AG09309 (cell line): ENCODE measurements around the gene CAMK2G.

ENCODE experiments used
- DNase-seq: peaks from one replicate; pipeline ENCODE4 v3.0.0-alpha.2; 2010; ENCODE audit warnings: low read depth
- H3K4me3 ChIP-seq: 2 replicates; pipeline ENCODE4 v1.5.1; 2011; ENCODE audit warnings: mild to moderate bottlenecking, low read depth, low read length, moderate library complexity; ENCODE audit not compliant: control insufficient read depth
- TF ChIP-seq, protein P1 (sequence below): IDR thresholded peaks from 2 replicates; pipeline ENCODE4 v1.5.1; 2011; ENCODE audit warnings: mild to moderate bottlenecking, low read depth, low read length, inconsistent platforms; ENCODE audit not compliant: insufficient read depth, control insufficient read depth; ENCODE audit errors: missing control alignments

The CAMK2G gene

DNA sequence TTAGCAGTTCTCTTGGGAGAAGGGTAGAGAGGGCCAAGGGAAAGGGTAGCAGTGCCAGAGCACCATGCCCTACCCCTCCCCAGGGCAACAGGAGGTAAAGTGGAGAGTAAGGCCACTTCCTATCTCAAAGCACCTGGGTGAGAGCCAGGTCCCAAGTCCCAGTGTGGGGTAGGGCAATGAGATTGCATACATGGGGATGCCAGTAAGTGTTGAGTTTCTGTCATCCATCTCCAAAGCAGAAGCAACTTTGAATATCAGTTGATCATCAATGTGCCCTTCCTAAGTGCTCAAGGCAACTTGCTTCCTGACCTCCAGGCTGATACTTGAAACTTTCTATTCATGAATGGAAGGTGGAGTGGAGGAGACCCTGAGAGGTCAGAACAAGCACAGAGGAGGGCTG, 2.2 kb upstream of the CAMK2G start:
- no peak for DNase-seq
- TF ChIP-seq, protein P1, sequence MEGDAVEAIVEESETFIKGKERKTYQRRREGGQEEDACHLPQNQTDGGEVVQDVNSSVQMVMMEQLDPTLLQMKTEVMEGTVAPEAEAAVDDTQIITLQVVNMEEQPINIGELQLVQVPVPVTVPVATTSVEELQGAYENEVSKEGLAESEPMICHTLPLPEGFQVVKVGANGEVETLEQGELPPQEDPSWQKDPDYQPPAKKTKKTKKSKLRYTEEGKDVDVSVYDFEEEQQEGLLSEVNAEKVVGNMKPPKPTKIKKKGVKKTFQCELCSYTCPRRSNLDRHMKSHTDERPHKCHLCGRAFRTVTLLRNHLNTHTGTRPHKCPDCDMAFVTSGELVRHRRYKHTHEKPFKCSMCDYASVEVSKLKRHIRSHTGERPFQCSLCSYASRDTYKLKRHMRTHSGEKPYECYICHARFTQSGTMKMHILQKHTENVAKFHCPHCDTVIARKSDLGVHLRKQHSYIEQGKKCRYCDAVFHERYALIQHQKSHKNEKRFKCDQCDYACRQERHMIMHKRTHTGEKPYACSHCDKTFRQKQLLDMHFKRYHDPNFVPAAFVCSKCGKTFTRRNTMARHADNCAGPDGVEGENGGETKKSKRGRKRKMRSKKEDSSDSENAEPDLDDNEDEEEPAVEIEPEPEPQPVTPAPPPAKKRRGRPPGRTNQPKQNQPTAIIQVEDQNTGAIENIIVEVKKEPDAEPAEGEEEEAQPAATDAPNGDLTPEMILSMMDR = no peak
- no peak overlapping the region for H3K4me3 ChIP-seq

DNA sequence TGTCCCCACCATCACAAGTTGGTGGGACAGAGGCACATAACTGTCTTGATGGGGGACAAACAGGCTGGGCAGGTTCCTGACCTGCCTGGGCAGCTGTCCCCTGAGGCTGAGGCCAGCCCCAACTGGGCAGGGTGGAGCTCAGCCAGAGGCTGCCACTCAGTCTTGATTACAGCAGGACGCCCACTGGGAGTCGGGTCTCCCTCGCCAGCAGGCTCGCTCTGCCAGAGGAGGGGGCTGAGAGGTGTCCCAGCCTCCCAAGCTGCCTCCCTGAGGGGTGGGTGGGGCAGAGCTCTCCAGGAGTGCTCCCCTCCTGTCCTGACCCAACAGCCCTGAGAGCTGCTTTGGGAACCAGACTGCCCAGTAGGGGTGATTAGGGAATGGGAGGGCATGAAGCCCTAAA, 1.8 kb upstream of the CAMK2G start:
- TF ChIP-seq, protein P1 = no peak
- no peak overlapping the region for H3K4me3 ChIP-seq
- DNase-seq = no peak

DNA sequence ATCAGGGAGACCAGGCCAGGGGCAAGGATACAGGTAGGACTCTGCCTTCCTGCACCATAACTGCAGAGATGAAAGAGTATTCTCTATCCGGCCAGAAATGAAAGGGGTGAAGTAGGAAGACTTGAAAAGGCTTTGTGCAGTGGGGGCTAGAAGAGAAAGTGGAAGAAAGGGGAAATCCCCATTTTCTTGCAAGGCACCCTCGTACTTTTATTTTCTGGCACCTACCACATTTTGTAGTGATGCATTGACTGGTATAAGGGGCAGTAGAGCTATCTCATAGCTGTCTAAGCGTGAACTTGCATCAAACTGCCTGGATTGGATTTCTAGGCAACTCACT, 752 bp upstream of the CAMK2G start:
- no peak for DNase-seq
- peak overlapping the region; percentile 46 for H3K4me3 ChIP-seq
- TF ChIP-seq, protein P1 = no peak

DNA sequence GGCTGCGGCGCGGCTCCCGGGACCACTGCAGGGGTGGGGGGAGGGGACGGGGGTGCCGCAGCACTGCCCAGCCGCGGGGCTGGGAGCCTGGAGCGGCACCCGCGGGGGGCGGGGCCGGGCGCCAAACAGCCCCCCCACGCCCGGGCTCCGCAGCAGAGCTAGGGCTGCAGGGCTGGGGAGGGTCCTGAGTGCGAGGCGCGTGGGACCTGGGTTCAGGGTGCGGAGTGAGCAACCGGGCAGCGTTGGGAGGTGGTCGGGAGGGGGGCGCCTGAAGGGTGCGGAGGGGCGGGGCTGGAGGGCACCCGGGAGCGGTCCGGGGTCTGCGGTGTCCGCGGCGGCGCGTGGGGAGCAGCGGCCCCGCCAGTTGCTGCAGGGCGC, 528 bp downstream of the CAMK2G start:
- TF ChIP-seq, protein P1 = no peak
- DNase-seq = no peak
- peak overlapping the region; percentile 74 for H3K4me3 ChIP-seq

DNA sequence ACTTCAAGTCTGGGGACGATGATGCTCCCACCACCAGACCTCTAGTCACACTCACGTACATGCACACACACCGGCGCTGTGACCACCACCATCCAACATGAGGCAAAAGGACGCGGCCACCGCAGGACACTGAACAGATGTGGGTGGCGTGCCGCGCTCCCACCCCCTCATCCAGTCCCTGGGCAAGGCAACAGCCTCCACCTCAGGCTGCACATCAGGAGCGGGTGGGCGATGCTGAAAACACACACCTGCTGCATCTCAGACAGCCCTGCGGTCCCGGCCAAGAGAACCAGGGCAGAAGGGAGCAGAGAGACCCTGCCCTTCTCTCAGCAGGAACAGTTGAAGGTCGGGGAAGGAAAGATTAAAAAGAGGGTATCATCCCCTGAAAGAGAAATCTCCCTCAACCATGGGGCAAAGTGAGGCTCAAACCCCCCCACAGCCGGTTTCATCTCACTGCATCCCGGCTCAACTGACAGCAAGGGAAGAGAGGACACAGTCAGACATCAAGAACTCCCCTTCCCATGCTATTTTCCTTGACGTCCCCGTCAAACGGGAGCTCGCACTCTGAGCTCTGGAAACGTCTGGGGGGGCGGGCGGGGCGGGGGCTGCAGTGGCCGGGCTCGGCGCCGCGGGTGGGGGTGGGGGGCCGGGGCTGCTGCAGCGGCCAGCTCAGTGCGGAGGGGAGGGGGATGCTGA, 1.1 kb downstream of the CAMK2G start:
- DNase-seq = no peak
- TF ChIP-seq, protein P1 = no peak
- H3K4me3 ChIP-seq = peak overlapping the region; percentile 74

DNA sequence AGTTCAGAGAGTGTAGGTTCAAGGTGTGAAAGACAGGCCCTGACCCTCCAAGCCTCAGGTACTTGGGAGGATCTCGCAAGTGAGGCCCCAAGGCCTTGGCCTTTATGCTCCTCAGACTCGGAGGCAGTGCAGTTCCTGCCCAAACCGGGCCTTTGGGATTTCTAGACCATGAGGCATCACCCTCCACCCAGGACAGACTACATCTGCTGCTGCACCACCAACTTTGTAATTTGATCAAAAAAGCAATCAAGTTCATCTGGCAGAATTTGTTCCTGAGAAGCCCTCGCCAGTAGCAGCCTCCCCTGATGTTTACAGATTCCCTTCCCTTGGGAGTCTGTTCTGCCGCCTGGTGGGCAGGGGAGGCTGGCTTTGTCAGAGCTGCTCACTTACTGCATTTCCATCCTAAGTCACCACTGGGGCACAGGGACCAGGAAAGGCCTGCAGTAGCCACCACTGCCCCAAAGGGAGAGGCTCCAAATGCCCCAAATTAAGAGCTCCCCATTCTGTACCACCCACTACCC, 2.1 kb downstream of the CAMK2G start:
- TF ChIP-seq, protein P1 = peak; percentile 72
- peak overlapping the region; percentile 7 for H3K4me3 ChIP-seq
- DNase-seq = no peak
